HTR-8/SVneo (cell line): ENCODE measurements around the gene RNASEH1.
A peak's percentile ranks its signal among the peaks of the same experiment; 100 is the strongest.
"Not testable (repeated sequence)": the region's sequence is repeated elsewhere in the genome, so short reads cannot be mapped to it uniquely, and the experiment has no call there.

ENCODE experiments used
- DNase-seq: peaks from one replicate; pipeline ENCODE4 v3.0.0; 2011; ENCODE audit warnings: low spot score, mixed read lengths; ENCODE audit not compliant: insufficient read length
- FAIRE-seq: peaks from 2 replicates; lab custom pipeline; 2011; peaks lifted over from hg19 to GRCh38; lab: Jason Lieb, UNC

The RNASEH1 gene

DNA sequence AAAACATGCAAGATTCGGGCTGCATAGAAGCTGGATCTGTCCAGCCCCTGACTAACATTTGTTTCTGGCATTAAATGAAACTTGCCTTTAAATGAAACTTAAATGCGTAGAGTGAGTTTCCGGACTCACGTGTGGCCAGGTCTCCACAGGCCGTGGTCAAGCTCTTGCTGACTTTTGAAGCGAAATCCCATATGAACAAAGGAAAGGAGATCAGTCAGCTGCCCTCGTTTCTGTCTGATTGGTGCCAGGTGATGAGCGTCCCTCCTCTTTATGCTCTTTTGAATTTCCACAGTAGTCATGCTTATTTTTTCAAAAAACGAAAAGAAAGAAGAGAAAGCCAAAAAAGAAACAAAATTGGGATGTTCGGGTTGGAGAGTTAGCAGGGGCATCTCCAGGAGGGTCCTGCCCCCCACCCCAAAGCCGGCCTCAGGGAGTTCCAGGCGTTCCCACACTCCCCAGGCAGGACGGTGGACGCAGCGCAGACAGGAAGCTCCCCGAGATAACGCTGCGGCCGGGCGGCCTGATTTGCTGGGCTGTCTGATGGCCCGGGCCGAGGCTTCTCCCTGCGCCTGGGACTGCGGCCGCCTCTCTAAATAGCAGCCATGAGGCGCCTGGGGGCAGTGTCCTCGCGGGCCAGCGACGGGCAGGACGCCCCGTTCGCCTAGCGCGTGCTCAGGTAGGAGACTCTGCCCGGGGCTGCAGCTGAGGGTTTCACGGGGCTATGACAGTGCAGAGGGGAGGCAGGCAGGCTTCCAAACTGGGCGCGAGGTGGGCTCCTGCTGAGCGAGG, 36.6 kb upstream of the RNASEH1 start, which contains the start of gene COLEC11:
Gene COLEC11 (plus strand): TSS at position 620 of the 789 bp plus-strand sequence. CDS start 9,229 bp downstream, outside the sequence.
- no peak for DNase-seq
- no peak for FAIRE-seq

DNA sequence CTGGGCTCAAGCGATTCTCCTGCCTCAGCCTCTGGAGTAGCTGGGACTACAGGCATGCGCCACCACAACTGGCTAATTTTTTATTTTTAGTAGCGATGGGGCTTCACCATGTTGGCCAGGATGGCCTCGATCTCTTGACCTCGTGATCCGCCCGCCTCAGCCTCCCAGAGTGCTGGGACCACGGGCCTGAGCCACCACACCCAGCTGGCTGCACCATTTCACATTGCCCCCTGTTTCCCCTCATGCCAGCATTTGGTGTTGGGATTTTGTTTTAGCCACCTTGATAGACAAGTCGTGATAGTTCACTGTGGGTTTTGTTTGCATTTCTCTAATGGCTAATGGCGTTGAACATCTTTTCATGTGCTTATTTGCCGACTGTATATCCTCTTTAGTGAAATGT, 31.0 kb upstream of the RNASEH1 start:
- FAIRE-seq (no peak), DNase-seq (no peak)

DNA sequence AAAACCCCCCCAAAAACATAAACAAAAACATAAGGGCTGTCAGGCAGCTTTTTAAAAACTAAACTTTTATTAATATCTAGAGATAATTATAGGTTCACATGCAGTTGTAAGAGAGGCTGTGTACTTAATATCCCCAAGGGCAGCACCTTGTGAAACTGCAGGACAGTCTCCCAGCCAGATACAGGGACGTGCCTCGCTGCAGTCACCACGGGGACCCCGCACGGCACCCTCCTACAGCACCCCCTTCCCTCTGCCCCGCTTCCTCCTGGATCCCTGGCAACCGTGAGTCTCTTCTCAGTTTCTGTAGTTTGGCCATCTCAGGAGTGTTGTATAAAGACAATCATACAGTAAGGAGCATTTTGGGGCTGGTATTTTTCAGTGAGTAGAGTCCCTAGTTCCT, 30.0 kb upstream of the RNASEH1 start:
- no peak for DNase-seq
- FAIRE-seq: no peak

DNA sequence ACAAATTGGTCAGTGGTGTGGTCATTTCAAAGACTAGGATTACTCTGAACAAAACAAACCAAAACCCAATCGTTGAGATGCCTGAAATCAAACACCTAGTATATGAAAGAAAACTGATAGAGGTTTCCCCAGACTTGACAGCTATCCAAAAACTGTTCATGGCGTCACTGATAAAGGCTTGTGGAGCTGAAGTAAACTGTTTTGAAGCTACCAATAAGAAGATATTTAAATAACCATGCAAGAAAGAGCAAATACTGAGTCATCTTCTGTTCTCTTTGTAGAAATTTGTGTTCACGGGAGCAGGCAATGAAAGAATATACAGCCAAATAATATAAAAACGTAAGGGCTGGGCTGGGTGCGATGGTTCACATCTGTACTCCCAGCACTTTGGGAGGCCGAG, 29.3 kb upstream of the RNASEH1 start:
- DNase-seq (no peak), FAIRE-seq (no peak)

DNA sequence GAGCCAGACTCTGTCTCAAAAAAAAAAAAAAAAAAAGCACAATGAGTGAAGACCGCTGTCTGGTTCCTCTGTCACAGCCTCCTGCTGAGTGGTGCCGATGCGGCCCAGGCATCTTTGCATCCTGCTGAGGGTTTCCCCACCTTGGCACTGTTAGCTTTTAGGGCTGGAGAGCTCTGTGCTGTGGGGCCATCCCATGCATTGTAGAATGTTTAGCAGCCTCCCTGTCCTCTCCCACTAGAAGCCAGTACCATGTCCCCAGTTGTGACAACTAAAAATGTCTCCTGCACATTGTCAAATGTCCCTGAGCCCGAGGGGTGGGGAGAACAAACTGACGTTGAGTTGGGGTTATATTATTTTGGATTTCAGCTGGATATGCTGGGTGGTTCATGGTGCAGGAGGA, 28.9 kb upstream of the RNASEH1 start:
- DNase-seq (no peak), FAIRE-seq (no peak)

DNA sequence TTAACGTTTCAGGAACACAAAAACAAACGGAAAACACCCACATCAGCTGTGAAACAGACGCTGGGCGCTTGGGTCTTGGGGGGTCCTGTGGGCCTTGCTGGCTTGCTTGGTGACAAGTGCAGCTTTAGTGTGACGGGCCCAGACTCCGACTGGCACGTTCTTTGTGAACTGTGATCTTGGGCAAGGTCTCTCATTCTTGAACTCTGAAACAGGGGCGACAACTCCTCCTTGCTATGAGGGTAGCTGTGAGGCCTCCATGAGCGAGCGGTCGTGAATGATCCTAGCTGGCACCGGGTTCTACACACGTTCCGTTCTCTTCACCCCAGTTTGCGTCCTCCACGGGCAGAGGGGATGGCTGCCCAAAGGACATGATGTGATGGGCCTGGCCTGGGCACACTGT, 28.1 kb upstream of the RNASEH1 start:
- DNase-seq: no peak
- FAIRE-seq: no peak

DNA sequence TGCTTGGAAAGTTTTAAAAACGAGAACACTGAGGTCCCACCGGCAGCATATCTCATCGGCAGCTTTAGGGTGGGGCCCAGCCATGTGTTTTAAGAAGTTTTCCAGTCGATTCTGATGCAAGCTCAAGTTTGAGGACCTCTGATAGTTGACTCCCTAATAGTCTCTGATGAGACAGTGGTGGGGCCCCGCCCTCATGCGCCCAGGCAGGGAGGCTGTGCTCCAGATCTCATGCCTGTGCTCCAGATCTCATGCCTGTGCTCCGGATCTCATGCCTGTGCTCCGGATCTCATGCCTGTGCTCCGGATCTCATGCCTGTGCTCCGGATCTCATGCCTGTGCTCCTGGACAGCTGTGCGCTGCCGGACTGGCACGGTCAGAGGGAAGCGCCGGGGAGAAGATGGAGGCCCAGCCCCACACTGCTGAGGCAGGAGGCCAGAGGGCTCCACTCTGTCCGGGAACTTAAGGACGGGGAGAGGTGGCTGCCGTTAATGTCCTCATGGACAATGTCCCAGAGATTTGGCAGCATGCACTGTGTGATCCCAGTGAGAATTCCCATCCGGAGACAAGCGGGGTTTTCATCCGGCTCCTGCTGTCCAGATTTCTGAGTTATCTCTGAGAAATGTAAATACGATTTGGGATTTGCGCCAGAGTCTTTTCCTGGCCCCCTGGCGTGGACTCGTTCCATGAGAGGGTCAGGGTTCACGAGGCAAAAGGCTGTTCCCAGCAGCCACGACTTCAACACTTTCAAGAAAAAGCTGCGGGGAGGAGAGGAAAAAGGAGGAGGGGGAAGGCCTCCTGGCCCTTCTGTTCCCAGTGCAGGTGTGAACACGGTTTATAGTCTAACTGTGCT, 27.4 kb upstream of the RNASEH1 start:
- no peak for FAIRE-seq
- DNase-seq: no peak

DNA sequence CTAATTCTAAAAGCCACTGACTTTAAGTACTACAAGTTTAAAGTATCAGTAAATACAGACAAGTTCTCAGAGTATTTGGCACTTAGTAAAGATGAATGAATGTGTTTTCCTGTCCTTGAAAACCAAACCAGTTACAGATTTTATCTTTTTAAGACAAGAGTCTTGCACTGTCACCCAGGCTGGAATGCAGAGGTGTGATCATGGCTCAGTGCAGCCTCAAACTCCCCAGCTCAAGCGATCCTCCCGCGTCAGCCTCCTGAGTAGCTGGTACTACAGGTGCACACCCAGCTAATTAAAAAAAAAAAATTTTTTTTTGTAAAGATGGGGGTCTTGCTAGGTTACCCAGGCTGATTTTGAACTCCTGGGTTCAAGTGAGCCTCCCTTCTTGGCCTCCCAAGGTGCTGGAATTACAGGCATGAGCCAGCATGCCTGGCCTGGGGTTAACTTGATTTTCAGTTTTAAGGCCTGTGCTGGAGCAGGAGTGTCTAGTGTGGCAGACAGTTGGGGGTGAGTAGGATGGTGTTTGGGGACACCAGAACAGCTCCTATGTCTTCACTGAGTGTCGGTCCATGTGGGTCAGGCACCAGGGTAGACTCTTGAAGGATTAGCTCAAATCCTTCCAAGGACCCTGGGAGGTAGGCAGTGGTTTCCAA, 26.6 kb upstream of the RNASEH1 start:
- DNase-seq (no peak), FAIRE-seq (no peak)

DNA sequence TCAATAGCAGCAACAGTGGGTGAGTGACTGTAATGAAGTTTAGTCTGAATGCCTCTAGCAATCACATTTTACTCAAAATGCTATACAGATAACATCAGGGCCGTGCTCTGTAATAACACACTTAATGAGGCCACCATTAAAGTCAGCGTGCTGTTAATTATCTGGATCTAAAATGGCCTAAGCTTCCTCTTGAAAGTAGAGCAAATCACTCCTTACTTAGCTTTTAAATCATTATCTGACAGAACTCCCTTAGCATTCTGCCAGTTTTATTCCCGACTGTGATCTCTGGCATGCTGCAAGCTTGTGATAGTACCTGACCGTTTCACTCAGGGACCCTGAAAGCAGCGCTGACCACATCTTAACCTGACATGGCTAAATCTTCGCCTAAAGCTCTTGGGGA, 25.9 kb upstream of the RNASEH1 start:
- DNase-seq (no peak), FAIRE-seq (no peak)

DNA sequence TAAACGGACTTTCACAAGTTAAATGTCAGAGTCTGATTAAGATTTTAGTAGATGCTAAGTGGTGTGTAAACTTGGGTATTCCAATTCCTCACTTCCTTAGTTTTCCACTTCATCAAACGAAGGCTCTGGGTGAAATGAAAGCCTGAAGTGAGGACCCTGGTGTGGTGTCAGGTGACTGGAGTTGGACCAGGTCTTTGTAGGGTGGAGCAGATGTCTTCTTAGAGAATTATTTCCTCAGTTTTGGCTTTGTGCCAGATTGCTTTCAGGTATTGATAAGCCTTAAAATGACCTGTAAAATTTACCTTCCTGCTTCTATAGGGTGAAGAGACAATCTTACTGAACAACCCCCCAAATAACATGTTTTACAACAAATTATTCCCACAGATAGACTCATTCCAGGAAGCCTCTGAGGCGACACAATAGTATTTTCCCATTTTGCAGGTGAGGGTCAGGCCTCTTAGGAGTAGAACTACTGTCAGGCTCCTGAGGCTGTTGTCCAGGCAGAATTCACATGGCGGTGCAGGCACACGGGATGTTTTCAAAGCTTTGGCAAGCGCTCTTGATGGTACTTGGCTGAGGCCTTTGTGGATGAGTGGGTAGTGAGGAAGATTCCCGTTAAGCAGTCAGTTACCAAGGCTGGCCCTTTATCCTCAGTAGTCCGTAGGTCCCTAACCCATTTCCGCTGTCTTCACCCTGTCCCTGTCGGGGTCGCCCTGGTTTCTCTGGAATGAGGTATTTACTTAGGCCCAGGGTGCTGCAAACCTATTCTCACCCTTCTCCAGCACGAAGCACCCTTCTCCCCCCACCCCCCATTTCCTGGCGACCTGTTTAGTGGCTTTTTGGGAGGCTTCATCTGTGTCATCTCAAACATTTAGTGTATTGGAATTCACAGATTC, 23.5 kb upstream of the RNASEH1 start:
- no peak for FAIRE-seq
- DNase-seq: no peak

DNA sequence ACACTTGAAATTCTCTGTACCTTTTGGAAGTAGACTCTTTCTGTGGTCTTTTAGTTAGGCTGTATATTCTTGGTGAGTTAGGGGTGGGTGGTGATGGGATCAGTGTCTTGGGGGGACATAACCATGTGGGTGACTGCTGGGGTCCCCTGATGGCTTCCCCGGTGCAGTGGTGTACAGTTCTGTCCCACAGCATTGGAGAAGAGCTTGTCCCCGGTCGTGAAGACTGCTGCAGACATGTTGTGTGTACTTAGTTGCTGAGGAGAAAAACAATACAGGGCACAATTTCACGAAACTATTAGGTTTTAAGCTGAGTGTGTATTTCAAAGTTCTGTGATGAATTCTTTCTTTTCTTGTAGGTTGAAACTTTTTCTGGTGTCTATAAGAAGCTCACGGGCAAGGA, 22.3 kb upstream of the RNASEH1 start:
- no peak for FAIRE-seq
- no peak for DNase-seq

DNA sequence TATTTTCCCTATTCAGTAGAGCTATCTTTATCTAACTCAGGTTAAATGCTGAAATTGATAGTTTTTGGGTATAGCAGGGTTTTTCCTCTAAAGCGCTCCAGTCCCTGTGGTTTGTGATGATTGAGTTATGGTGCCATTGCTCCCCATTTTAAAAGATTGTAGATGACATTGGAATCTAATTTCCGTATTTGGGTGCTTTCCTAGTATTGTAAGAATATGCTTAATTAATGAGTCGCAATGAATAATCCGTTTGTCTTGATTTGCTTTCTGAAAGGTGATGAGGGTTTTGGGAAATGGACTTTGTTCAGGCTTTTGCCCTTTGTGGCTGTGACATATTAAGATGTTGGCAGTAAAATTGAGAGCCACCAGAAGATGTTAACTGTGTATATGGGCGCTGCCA, 20.9 kb upstream of the RNASEH1 start:
- FAIRE-seq: no peak
- no peak for DNase-seq

DNA sequence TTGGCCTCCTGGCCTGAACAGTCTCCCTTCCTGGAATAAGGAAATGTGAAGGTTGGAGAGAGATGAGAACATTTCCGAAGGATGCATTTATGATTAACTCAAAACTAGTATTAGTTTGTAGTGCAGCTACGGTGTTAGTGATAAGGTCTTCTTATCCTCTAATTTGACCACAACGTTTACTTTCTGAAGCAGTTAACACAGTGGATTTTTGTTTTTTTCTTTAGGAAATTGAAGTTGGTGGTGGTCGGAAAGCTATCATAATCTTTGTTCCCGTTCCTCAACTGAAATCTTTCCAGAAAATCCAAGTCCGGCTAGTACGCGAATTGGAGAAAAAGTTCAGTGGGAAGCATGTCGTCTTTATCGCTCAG, 18.1 kb upstream of the RNASEH1 start:
- FAIRE-seq, DNase-seq: not testable (repeated sequence)

DNA sequence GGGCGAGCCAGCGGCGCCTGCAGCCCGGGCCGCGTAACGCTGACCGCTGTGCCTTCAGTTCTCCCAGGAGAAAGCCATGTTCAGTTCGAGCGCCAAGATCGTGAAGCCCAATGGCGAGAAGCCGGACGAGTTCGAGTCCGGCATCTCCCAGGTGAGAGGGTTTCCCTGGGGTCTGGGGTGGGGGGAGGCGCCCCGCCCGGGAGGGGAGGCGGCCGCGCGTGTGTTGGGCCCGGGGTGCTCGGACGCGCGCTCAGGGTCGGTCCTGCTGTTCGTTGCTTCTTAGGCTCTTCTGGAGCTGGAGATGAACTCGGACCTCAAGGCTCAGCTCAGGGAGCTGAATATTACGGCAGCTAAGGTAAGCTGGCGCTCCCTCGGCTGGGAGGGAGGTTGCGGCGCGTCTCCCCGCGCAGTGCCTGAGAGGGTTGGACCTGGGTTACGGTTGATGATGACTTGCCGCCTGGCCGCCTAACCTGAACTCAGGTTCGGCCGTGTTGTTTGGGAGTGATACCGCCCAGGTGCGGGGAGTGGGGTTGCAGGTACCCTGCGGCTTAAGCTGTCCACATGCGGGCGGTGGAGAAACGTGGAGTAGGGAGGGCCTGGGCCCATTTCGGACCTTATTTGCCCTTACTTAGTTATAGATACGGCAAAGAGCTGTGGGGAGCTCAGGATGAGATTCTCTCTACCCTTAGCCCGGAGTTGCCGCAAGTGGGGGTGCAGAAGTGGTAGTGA, 17.6 kb upstream of the RNASEH1 start:
- DNase-seq (no peak), FAIRE-seq (no peak)

DNA sequence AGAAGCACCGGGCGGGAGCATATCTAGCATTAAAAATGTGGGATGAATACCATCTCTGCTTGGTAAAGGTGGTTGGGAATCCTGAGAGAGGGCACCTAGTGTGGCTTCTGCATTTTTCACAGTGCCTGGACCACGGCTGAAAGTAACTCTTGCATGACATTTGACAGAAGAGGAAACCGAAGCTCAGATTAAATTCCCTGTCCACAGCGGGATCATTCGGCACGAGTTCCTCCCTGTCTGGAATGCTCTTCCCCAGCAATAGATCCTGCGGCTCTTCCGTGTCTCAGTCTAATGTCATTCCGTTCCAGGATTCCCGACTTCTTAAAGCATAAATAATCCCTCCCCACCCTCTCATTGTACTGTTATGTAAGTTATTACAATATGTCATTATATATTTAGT, 16.0 kb upstream of the RNASEH1 start:
- no peak for FAIRE-seq
- DNase-seq: no peak

DNA sequence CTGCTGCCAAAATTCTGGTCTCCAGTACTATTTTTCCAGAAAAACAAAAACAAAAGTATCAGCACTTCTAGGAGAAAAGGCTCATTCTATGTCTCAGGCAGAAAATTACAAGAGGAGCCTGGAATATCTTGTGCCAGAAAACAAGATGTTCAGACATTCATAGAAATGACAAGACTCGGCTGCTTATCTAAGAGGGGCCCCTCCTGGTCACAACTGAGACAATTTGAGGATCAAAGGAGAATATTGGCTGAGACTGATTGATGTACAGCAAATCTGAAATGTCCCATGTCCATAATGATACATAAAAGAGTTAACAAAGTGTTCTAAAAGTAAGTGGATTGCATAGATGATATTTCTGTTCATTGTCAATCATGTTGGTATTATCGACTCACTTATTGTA, 14.5 kb upstream of the RNASEH1 start:
- FAIRE-seq (no peak), DNase-seq (no peak)

DNA sequence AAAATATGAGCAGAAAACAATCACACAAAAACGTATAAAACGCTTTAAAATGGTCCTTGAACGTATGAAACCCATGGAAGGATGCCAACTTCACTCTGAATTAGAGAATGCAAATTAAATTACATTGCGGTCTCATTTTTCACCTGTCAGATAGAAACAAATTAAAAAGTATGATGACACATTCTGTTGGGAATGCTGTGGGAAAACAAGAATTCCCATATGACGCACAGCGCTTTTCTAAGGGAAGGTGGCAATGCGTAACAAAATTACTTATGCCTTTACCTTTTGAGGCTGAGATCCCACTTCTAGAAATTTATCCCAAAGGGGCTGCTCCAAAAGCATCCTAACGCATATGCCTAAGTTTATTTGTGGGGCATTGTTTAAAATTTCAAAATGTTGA, 13.2 kb upstream of the RNASEH1 start:
- peak; percentile 55 for DNase-seq
- FAIRE-seq: no peak

DNA sequence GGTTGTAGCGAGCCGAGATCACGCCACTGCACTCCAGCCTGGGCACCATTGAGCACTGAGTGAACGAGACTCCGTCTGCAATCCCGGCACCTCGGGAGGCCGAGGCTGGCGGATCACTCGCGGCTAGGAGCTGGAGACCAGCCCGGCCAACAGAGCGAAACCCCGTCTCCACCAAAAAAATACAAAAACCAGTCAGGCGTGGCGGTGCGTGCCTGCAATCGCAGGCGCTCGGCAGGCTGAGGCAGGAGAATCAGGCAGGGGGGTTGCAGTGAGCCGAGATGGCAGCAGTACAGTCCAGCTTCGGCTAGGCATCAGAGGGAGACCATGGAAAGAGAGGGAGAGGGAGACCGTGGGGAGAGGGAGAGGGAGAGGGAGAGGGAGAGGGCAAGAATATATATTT, 11.5 kb upstream of the RNASEH1 start:
- not testable (repeated sequence) for FAIRE-seq, DNase-seq

DNA sequence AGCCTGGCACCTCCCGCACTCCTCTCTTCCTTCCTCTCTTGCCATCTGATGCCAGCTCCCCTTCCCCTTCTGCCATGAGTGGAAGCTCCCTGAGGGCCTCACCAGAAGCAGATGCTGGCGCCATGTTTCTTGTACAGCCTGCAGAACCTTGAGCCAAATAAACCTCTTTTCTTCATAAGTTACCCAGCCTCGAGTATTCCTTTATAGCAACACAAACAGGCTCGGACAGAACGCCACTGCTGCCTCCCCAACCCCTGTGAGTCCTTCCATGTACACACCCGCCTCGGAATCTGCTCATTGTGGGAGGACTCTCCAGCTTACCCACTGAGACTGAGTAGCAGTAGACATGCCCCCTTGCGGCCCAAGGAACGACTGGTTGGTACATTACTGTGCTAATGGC, 8.7 kb upstream of the RNASEH1 start:
- DNase-seq (no peak), FAIRE-seq (no peak)
